HepG2 (cell line): ENCODE results near the gene ABCB8. TPM values are rescaled to one million over a fixed set of nuclear protein-coding genes. Genes with fewer than 3 reads are reported as not detected.

ENCODE experiments used
- ATAC-seq: fragments of 200-7000 bp; cut with Tn5 transposase; 3 replicates; pipeline ENCODE4 v1.9.1; 2020; ENCODE audit warnings: mild to moderate bottlenecking, moderate library complexity
- BruUV-seq: library from RNA; stranded (reverse); fragments of 400-500 nt; replicated peaks from 2 replicates; lab custom pipeline; 2021; lab: Mats Ljungman, UMichigan
- CTCF ChIA-PET: fragments of 300-600 bp; formaldehyde crosslinking; extraction: SDS; loops from one replicate; lab custom pipeline; 2021; ENCODE audit warnings: low total read pairs, inconsistent platforms, low intra/inter-chr PET ratio; lab: Yijun Ruan, JAX
- POLR2A ChIA-PET: fragments of 350-600 bp; sonication (Branson Sonifier 250); formaldehyde crosslinking; loops from one replicate; lab custom pipeline; 2020; ENCODE audit warnings: antibody characterized with exemption, inconsistent platforms; lab: Yijun Ruan, JAX
- DNase-seq: peaks from one replicate; pipeline ENCODE4 v3.0.0-alpha.2; 2015; ENCODE audit warnings: low spot score
- FAIRE-seq: peaks from 3 replicates; lab custom pipeline; 2011; peaks lifted over from hg19 to GRCh38; lab: Jason Lieb, UNC
- H2AFZ ChIP-seq: one replicate; pipeline ENCODE4 v1.6.1; 2011; ENCODE audit warnings: low read length, inconsistent platforms
- H3K27ac ChIP-seq: fragments of 300-600 bp; 3 replicates; pipeline ENCODE4 v1.8.0; 2011; ENCODE audit warnings: mixed run types, mild to moderate bottlenecking, mixed read lengths, low read length, inconsistent platforms; ENCODE audit not compliant: insufficient read depth; ENCODE audit errors: extremely low read length
- H3K27me3 ChIP-seq, 2 experiments: fragments of 200-600 bp in 1 of 2; 2 replicates in 1 of 2; 3 replicates in 1 of 2; pipeline versions ENCODE4 v1.6.0 to v1.8.0; 2011; ENCODE audit warnings: low read length in 2 of 2, mild to moderate bottlenecking in 2 of 2, moderate library complexity in 2 of 2, inconsistent platforms in 1 of 2; ENCODE audit not compliant: insufficient read depth in 2 of 2, control insufficient read depth in 1 of 2
- H3K36me3 ChIP-seq, 2 experiments: fragments of 200-600 bp in 1 of 2; replicated peaks in 1 of 2; 2 replicates in 1 of 2; 3 replicates in 1 of 2; pipeline versions ENCODE4 v1.5.1 to v1.8.0; 2011; ENCODE audit warnings: low read length in 2 of 2, inconsistent platforms in 1 of 2; ENCODE audit not compliant: insufficient read depth in 2 of 2, control insufficient read depth in 1 of 2
- H3K4me1 ChIP-seq: 2 replicates; pipeline ENCODE4 v1.5.1; 2012; ENCODE audit warnings: low read length, inconsistent platforms; ENCODE audit not compliant: insufficient read depth
- H3K4me2 ChIP-seq: 2 replicates; pipeline ENCODE4 v1.6.0; 2011; ENCODE audit warnings: low read depth, low read length, inconsistent platforms
- H3K4me3 ChIP-seq, 3 experiments: fragments of 200-600 bp in 1 of 3; sonication (generic), shearing (Covaris generic) in 1 of 3; replicated peaks in 1 of 3; 2 replicates each; pipeline ENCODE4 v1.5.1; 2011 to 2016; ENCODE audit warnings: low read length in 3 of 3, inconsistent platforms in 2 of 3, low read depth in 2 of 3, mild to moderate bottlenecking in 2 of 3, control low read depth in 1 of 3, mixed read lengths in 1 of 3; ENCODE audit not compliant: insufficient read depth in 1 of 3
- H3K79me2 ChIP-seq: one replicate; pipeline ENCODE4 v1.6.1; 2011; ENCODE audit warnings: low read length, inconsistent platforms; ENCODE audit not compliant: insufficient read depth
- H3K9ac ChIP-seq: 2 replicates; pipeline ENCODE4 v1.6.0; 2011; ENCODE audit warnings: mild to moderate bottlenecking, low read depth, low read length, inconsistent platforms; ENCODE audit not compliant: insufficient read depth
- H3K9me3 ChIP-seq: 2 replicates; pipeline ENCODE4 v1.5.1; 2012; ENCODE audit warnings: mild to moderate bottlenecking, low read length
- H4K20me1 ChIP-seq: 2 replicates; pipeline ENCODE4 v1.6.0; 2011; ENCODE audit warnings: inconsistent platforms, mild to moderate bottlenecking, low read length, moderate library complexity; ENCODE audit not compliant: insufficient read depth
- ARNTL ChIP-seq: sonication (generic); formaldehyde crosslinking; IDR thresholded peaks from 2 replicates; pipeline ENCODE4 v1.4.0; 2020; ENCODE audit warnings: mild to moderate bottlenecking, missing genetic modification reagents
- GATAD1 ChIP-seq: IDR thresholded peaks from 2 replicates; pipeline ENCODE4 v1.6.1; 2016; ENCODE audit warnings: missing genetic modification reagents, missing compliant biosample characterization
- POLR2AphosphoS5 ChIP-seq: IDR thresholded peaks from 2 replicates; pipeline ENCODE4 v1.6.1; 2012; ENCODE audit warnings: low read depth, low read length
- RARA ChIP-seq: IDR thresholded peaks from 2 replicates; pipeline ENCODE4 v1.6.1; 2016; ENCODE audit warnings: missing genetic modification reagents, missing compliant biosample characterization
- TCF7 ChIP-seq: sonication (generic); IDR thresholded peaks from 2 replicates; pipeline ENCODE4 v1.6.1; 2016; ENCODE audit warnings: antibody characterized with exemption, low read depth
- ZFY ChIP-seq: sonication (generic); formaldehyde crosslinking; IDR thresholded peaks from 2 replicates; pipeline ENCODE4 v1.4.0; 2020; ENCODE audit warnings: missing genetic modification reagents
- ZNF230 ChIP-seq: sonication (generic); formaldehyde crosslinking; IDR thresholded peaks from 2 replicates; pipeline ENCODE4 v1.4.0; 2020; ENCODE audit warnings: mild to moderate bottlenecking, missing genetic modification reagents
- ZNF24 ChIP-seq: fragments of 450-650 bp; IDR thresholded peaks from 2 replicates; pipeline ENCODE4 v1.6.1; 2017; ENCODE audit warnings: antibody characterized with exemption, mild to moderate bottlenecking
- ZNF441 ChIP-seq: sonication (generic); formaldehyde crosslinking; IDR thresholded peaks from 2 replicates; pipeline ENCODE4 v1.7.0; 2021; ENCODE audit warnings: missing genetic modification reagents, borderline replicate concordance
- ZNF737 ChIP-seq: sonication (generic); formaldehyde crosslinking; IDR thresholded peaks from 2 replicates; pipeline ENCODE4 v1.5.0; 2020; ENCODE audit warnings: missing genetic modification reagents, mild to moderate bottlenecking, borderline replicate concordance
- ZSCAN9 ChIP-seq: IDR thresholded peaks from 2 replicates; pipeline ENCODE4 v1.6.1; 2016; ENCODE audit warnings: borderline replicate concordance
- WGBS: methylation state at CpG from one replicate; pipeline ENCODE4 v1.1.6; 2017; ENCODE audit warnings: low lambda C conversion rate; 5-methylcytosine and 5-hydroxymethylcytosine counted together
- in situ Hi-C: cut with HindIII; loops from 2 replicates; pipeline ENCODE4 v1.10.0; 2017; ENCODE audit warnings: low pct_unique_long_range_greater_than_20kb; ENCODE audit not compliant: extremely low pct_ligation_motif_present
- intact Hi-C: fragments of 100-400 bp; cut with micrococcal nuclease; formaldehyde crosslinking; loops from one replicate; pipeline ENCODE4 v1.10.0; 2022; ENCODE audit not compliant: unreplicated experiment
- polyA plus RNA-seq, 8 experiments: library from polyadenylated mRNA; depleted of rRNA in 3 of 8; stranded (reverse) in 7 of 8; unstranded in 1 of 8; fragments of >200 nt; fragmentation: Illumina TruSeq in 4 of 8; extraction: Trizol in 4 of 8; gene quantifications; 2 replicates each; pipeline versions ENCODE4 v1.2.1 to v1.2.3, GENCODE V29; 2011 to 2016; ENCODE audit warnings: low read depth in 4 of 8, missing spikeins in 1 of 8, mixed read lengths in 1 of 8; ENCODE audit not compliant: insufficient read depth in 1 of 8
- total RNA-seq, 5 experiments: library from RNA; depleted of rRNA; stranded (reverse); fragments of >200 nt; fragmentation: Illumina TruSeq; extraction: Trizol; gene quantifications; 2 replicates each; pipeline ENCODE4 v1.2.3, GENCODE V29; 2016; ENCODE audit warnings: low read depth in 1 of 5
- TF ChIP-seq, protein P1 (sequence below), 2 experiments: fragments of 450-650 bp in 1 of 2; sonication (generic) in 1 of 2; formaldehyde crosslinking; IDR thresholded peaks; 2 replicates each; pipeline versions ENCODE4 v1.5.0 to v1.8.0; 2020 to 2022; ENCODE audit warnings: mild to moderate bottlenecking in 1 of 2, missing genetic modification reagents in 1 of 2
- TF ChIP-seq, protein P2 (sequence below): sonication (generic); formaldehyde crosslinking; IDR thresholded peaks from 2 replicates; pipeline ENCODE4 v1.8.0; 2022; ENCODE audit warnings: mild to moderate bottlenecking, missing genetic modification reagents; ENCODE audit not compliant: insufficient replicate concordance
- TF ChIP-seq, protein P3 (sequence below): IDR thresholded peaks from 2 replicates; pipeline ENCODE4 v1.6.1; 2016; ENCODE audit warnings: missing genetic modification reagents, missing compliant biosample characterization
- TF ChIP-seq, protein P4 (sequence below): sonication (generic); formaldehyde crosslinking; IDR thresholded peaks from 2 replicates; pipeline ENCODE4 v1.8.1; 2023; ENCODE audit warnings: missing genetic modification reagents, mild to moderate bottlenecking, borderline replicate concordance

Gene ABCB8
- total and polyA plus RNA-seq, 2 of the 13 experiments (the other 11 are each of a cell fraction or from before 2014, with no cell fraction given), result 6.6 to 16.7 TPM

DNA sequence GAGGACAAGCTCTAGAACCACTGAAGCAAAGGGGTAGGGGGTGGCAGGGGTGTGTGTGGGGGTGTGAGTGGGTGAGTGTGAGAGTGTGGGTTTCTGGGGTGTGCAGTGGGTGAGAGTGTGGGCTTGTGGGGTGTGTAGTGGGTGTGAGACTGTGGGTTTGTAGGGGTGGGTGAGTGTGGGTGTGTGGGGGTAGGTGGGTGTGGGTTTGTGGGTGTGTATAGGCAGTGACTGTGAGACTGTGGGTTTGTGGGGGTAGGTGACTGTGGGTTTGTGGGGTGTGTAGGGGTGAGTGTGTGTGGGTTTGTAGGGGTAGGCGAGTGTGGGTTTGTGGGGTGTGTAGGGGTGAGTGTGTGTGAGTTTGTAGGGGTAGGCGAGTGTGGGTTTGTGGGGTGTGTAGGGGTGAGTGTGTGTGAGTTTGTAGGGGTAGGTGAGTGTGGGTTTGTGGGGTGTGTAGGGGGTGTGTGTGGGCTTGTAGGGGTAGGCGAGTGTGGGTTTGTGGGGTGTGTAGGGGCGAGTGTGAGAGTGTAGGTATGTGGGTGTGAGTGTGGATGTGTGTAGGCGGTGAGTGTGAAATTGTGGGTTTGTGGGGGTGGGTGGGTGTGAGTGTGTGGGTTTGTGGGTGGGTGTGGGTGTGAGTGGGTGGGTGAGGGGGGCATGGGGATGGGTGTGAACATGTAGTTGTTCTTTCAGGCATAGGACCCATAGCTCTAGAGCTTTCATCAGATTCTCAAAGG lies 28.6 kb upstream of the ABCB8 start:
- WGBS, result 58% methylated on average over 5 of the region's 5 CpGs

More for the DNA sequence above, 28.6 kb upstream of the ABCB8 start:
- H4K20me1 ChIP-seq, result no peaks in the 10 kb centered on the region
- H3K4me2 ChIP-seq, result no peak overlapping the region
- intact Hi-C loops, result no loop called here
- FAIRE-seq, result no peak
- no peaks in the 10 kb centered on the region for H3K9me3 ChIP-seq
- BruUV-seq, result no TSS peak
- TF ChIP-seq ZNF441 (CRISPR knock-in tag) (no peak), RARA (CRISPR knock-in tag) (no peak), ZSCAN9 (CRISPR knock-in tag) (no peak), POLR2AphosphoS5 (no peak), ZNF737 (no peak), TCF7 (no peak), GATAD1 (no peak), ZNF24 (no peak), ZFY (CRISPR knock-in tag) (no peak), ZNF230 (CRISPR knock-in tag) (no peak), ARNTL (CRISPR knock-in tag) (no peak)
- TF ChIP-seq, protein P1, sequence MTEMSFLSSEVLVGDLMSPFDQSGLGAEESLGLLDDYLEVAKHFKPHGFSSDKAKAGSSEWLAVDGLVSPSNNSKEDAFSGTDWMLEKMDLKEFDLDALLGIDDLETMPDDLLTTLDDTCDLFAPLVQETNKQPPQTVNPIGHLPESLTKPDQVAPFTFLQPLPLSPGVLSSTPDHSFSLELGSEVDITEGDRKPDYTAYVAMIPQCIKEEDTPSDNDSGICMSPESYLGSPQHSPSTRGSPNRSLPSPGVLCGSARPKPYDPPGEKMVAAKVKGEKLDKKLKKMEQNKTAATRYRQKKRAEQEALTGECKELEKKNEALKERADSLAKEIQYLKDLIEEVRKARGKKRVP (CRISPR knock-in tag; IDR thresholded peaks at IDR 0.05), result no peak
- TF ChIP-seq, protein P2, sequence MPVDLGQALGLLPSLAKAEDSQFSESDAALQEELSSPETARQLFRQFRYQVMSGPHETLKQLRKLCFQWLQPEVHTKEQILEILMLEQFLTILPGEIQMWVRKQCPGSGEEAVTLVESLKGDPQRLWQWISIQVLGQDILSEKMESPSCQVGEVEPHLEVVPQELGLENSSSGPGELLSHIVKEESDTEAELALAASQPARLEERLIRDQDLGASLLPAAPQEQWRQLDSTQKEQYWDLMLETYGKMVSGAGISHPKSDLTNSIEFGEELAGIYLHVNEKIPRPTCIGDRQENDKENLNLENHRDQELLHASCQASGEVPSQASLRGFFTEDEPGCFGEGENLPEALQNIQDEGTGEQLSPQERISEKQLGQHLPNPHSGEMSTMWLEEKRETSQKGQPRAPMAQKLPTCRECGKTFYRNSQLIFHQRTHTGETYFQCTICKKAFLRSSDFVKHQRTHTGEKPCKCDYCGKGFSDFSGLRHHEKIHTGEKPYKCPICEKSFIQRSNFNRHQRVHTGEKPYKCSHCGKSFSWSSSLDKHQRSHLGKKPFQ, result no peak
- TF ChIP-seq, protein P3, sequence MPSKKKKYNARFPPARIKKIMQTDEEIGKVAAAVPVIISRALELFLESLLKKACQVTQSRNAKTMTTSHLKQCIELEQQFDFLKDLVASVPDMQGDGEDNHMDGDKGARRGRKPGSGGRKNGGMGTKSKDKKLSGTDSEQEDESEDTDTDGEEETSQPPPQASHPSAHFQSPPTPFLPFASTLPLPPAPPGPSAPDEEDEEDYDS (CRISPR knock-in tag), result no peak
- TF ChIP-seq, protein P4, sequence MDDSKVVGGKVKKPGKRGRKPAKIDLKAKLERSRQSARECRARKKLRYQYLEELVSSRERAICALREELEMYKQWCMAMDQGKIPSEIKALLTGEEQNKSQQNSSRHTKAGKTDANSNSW (CRISPR knock-in tag), result no peak
- no peaks in the 10 kb centered on the region for H3K36me3 ChIP-seq
- H3K27me3 ChIP-seq, result peaks cover 0 to 10% of the 10 kb centered on the region in 2 experiments; a peak in 2 of 5 replicates
- no peak overlapping the region for H3K9ac ChIP-seq
- no peak overlapping the region for H2AFZ ChIP-seq
- H3K27ac ChIP-seq, result no peak overlapping the region
- H3K4me3 ChIP-seq, result no peak overlapping the region
- ATAC-seq, result no peak
- no peaks in the 10 kb centered on the region for H3K79me2 ChIP-seq
- CTCF ChIA-PET, result no interaction called here
- H3K4me1 ChIP-seq, result peaks cover 24% of the 10 kb centered on the region
- POLR2A ChIA-PET, result no interaction called here
- DNase-seq, result no peak
- in situ Hi-C loops, result no loop called here
